H1 (cell line): ENCODE data around the gene CYP2J2. TPM values are rescaled to one million over a fixed set of nuclear protein-coding genes. Genes with fewer than 3 reads are reported as not detected.

Experiments used
- GABPA ChIP-seq: IDR thresholded peaks from 2 replicates; pipeline ENCODE4 v1.6.1; 2011; ENCODE audit warnings: mild to moderate bottlenecking, low read length, moderate library complexity, borderline replicate concordance; ENCODE audit not compliant: insufficient read depth
- KDM5A ChIP-seq: fragments of 200-600 bp; IDR thresholded peaks from 2 replicates; pipeline ENCODE4 v1.7.1; 2012; ENCODE audit warnings: mild to moderate bottlenecking, low read length, inconsistent platforms, mixed read lengths
- MAFK ChIP-seq: IDR thresholded peaks from 2 replicates; pipeline ENCODE4 v1.6.1; 2012; ENCODE audit warnings: low read depth, mild to moderate bottlenecking, improper control_type of control experiment, low read length
- NANOG ChIP-seq: IDR thresholded peaks from 2 replicates; pipeline ENCODE4 v1.6.1; 2011; ENCODE audit warnings: low read length, low read depth, mild to moderate bottlenecking, inconsistent platforms; ENCODE audit not compliant: insufficient read depth, poor library complexity, severe bottlenecking
- RXRA ChIP-seq: IDR thresholded peaks from 2 replicates; pipeline ENCODE4 v1.6.1; 2011; ENCODE audit warnings: low read depth, mild to moderate bottlenecking, low read length, moderate library complexity; ENCODE audit not compliant: insufficient read depth
- SRF ChIP-seq: IDR thresholded peaks from 2 replicates; pipeline ENCODE4 v1.6.1; 2011; ENCODE audit warnings: mild to moderate bottlenecking, low read depth, low read length, moderate library complexity
- polyA plus RNA-seq, 7 experiments: library from polyadenylated mRNA; depleted of rRNA in 3 of 7; stranded (reverse) in 5 of 7; unstranded in 2 of 7; fragments of >200 nt in 5 of 7; fragments of 200-250 nt in 2 of 7; gene quantifications; 1 replicate in 5 of 7; 2 replicates in 1 of 7; 4 replicates in 1 of 7; pipeline versions ENCODE4 v1.2.1 to v1.2.3, GENCODE V29; 2011 to 2013; ENCODE audit warnings: missing spikeins in 2 of 7, mixed read lengths in 2 of 7
- total RNA-seq: library from RNA; stranded (reverse); fragmentation: NEBNext Ultra II Directional; extraction: Animal tissue kit (Norgen Biotek cat#: 25700); gene quantifications from 2 replicates; pipeline ENCODE4 v1.2.1, GENCODE V29; 2021
- TF ChIP-seq, protein P1 (sequence below): IDR thresholded peaks from 2 replicates; pipeline ENCODE4 v1.6.1; 2012; ENCODE audit warnings: inconsistent platforms
- TF ChIP-seq, protein P2 (sequence below), 3 experiments: IDR thresholded peaks; 1 replicate in 2 of 3; 2 replicates in 1 of 3; pipeline versions ENCODE4 v1.5.1 to v1.6.1; 2011; ENCODE audit warnings: low read length in 3 of 3, mild to moderate bottlenecking in 3 of 3, inconsistent platforms in 2 of 3, low read depth in 1 of 3, moderate library complexity in 1 of 3; ENCODE audit not compliant: insufficient read depth in 1 of 3; ENCODE audit errors: control extremely low read depth in 1 of 3

CYP2J2 gene
- total and polyA plus RNA-seq, 2 of the 8 experiments (the other 6 are each of a cell fraction or from before 2014, with no cell fraction given), result 0.59 to 2.1 TPM

DNA sequence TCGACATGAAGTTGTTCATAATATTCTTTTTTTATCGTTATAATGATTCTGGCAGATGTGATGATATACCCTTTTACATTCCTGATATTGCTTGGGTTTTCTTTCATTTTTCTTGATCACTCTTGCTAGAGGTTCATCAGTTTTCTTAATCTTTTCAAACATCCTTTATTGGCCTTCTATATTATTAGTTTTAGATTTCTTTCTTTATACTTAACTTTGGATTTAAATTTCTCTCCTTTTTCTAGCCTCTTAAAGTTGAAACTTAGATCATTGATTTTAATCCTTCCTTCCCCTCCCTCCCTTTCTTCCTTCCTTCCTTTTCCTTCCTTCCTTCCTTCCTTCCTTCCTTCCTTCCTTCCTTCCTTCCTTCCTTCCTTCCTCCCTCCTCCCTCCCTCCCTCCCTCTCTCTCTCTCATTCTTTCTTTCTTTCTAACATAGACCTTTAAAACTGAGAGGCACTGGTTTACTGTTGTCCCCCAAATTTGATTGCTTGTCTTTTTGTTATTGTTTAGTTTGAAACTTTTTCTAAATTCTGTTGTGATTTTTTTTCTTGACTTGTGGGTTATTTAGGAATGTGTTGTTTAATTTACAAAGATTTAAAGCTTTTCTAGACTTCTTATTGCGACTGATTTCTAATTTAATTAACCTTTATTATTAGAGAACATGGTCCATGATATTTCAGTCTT lies 80.2 kb downstream of the CYP2J2 start (continued):
- TF ChIP-seq, protein P1, sequence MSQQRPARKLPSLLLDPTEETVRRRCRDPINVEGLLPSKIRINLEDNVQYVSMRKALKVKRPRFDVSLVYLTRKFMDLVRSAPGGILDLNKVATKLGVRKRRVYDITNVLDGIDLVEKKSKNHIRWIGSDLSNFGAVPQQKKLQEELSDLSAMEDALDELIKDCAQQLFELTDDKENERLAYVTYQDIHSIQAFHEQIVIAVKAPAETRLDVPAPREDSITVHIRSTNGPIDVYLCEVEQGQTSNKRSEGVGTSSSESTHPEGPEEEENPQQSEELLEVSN, result no peak
- no peak for TF ChIP-seq SRF
- no peak for TF ChIP-seq KDM5A
- no peak for TF ChIP-seq GABPA
- no peak for TF ChIP-seq RXRA
- no peak for TF ChIP-seq NANOG
- TF ChIP-seq, protein P2, sequence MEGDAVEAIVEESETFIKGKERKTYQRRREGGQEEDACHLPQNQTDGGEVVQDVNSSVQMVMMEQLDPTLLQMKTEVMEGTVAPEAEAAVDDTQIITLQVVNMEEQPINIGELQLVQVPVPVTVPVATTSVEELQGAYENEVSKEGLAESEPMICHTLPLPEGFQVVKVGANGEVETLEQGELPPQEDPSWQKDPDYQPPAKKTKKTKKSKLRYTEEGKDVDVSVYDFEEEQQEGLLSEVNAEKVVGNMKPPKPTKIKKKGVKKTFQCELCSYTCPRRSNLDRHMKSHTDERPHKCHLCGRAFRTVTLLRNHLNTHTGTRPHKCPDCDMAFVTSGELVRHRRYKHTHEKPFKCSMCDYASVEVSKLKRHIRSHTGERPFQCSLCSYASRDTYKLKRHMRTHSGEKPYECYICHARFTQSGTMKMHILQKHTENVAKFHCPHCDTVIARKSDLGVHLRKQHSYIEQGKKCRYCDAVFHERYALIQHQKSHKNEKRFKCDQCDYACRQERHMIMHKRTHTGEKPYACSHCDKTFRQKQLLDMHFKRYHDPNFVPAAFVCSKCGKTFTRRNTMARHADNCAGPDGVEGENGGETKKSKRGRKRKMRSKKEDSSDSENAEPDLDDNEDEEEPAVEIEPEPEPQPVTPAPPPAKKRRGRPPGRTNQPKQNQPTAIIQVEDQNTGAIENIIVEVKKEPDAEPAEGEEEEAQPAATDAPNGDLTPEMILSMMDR (IDR thresholded peaks at IDR 0.05; ENCODE audit: control extremely low read depth in 1 of 3, insufficient read depth in 1 of 3, low read depth in 1 of 3, low read length in 3 of 3), result no peak
- no peak for TF ChIP-seq MAFK
- TF ChIP-seq, all 59 proteins: peak for 0
